ENCODE measurements around the gene PEX10. TPM values are rescaled to one million over a fixed set of nuclear protein-coding genes. Genes with fewer than 3 reads are reported as not detected.

PEX10 gene
- total and polyA plus RNA-seq, 2 of the 8 experiments (the other 6 are each of a cell fraction or from before 2014, with no cell fraction given) = 24.3 to 26.9 TPM

GRCh38 chr1:2445162-2445822, 32.9 kb upstream of the PEX10 start (continued):
- TF ChIP-seq TAF1 (IDR thresholded peaks at IDR 0.05; ENCODE audit: low read depth, low read length) = no peak
- TF ChIP-seq, protein P1, sequence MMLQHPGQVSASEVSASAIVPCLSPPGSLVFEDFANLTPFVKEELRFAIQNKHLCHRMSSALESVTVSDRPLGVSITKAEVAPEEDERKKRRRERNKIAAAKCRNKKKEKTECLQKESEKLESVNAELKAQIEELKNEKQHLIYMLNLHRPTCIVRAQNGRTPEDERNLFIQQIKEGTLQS (IDR thresholded peaks at IDR 0.05; ENCODE audit: insufficient read depth, low read depth, low read length) = no peak
- TF ChIP-seq CHD1 (IDR thresholded peaks at IDR 0.05; ENCODE audit: low read depth, low read length) = no peak
- TF ChIP-seq POLR2A (IDR thresholded peaks at IDR 0.05; ENCODE audit: control extremely low read depth in 1 of 2, low read depth in 2 of 2, low read length in 2 of 2) = no peak
- no peak for TF ChIP-seq HDAC2 (IDR thresholded peaks at IDR 0.05; ENCODE audit: borderline replicate concordance in 1 of 2, low read depth in 2 of 2, low read length in 2 of 2)
- TF ChIP-seq RXRA (IDR thresholded peaks at IDR 0.05; ENCODE audit: insufficient read depth, low read depth, low read length) = no peak

Data from H1 (cell line).